ENCODE data around the gene GUSB.

DNA sequence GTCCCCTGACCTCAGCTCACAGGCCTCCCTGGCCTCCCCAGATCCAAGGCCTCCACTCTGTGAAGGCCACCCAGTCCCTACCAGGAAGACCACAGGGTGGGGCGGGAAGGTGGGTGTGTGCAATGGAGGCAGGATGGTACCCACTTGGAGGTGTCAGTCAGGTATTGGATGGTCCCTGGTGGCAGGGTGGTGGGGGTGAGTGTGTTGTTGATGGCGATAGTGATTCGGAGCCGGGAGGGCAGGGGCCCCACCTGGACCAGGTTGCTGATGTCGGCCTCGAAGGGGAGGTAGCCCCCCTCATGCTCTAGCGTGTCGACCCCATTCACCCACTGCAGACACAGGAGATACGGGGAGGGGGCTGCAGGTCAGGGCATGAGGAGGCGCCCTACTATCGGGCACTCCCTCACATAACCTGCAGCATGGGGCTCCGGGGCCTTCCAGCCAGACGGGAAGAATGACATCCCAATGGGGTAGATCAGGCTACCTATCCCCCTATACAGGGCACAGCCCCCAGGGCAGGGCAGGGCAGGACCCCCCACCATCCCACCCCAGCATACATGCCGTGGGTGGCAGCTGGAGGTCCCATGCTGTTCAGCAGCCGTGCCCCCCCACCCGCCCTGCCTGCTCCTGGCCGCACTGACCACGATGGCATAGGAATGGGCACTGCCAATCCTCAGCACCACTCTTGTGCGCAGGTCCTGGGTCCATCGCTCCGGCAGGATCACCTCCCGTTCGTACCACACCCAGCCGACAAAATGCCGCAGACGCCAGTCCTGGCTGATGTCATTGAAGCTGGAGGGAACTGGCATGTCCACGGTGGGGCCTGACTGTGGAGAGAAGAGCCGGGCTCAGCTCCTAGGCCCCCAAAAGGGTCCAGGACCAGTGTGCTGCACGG, 2.2 kb downstream of the GUSB start:
- TF ChIP-seq BMI1 (IDR thresholded peaks at IDR 0.05; ENCODE audit: borderline replicate concordance): no peak
- TF ChIP-seq BHLHE40 (IDR thresholded peaks at IDR 0.05; ENCODE audit: borderline replicate concordance in 1 of 2, low read depth in 2 of 2, low read length in 1 of 2): no peak
- TF ChIP-seq, protein P1, sequence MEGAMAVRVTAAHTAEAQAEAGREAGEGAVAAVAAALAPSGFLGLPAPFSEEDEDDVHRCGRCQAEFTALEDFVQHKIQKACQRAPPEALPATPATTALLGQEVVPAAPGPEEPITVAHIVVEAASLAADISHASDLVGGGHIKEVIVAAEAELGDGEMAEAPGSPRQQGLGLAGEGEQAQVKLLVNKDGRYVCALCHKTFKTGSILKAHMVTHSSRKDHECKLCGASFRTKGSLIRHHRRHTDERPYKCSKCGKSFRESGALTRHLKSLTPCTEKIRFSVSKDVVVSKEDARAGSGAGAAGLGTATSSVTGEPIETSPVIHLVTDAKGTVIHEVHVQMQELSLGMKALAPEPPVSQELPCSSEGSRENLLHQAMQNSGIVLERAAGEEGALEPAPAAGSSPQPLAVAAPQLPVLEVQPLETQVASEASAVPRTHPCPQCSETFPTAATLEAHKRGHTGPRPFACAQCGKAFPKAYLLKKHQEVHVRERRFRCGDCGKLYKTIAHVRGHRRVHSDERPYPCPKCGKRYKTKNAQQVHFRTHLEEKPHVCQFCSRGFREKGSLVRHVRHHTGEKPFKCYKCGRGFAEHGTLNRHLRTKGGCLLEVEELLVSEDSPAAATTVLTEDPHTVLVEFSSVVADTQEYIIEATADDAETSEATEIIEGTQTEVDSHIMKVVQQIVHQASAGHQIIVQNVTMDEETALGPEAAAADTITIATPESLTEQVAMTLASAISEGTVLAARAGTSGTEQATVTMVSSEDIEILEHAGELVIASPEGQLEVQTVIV (IDR thresholded peaks at IDR 0.05; ENCODE audit: borderline replicate concordance, partially characterized antibody): no peak
- TF ChIP-seq POLR2AphosphoS5 (IDR thresholded peaks at IDR 0.05; ENCODE audit: low read length): no peak
- no peak for TF ChIP-seq SIN3A (IDR thresholded peaks at IDR 0.05; ENCODE audit: low read depth, low read length)
- no peak for TF ChIP-seq CBX3 (IDR thresholded peaks at IDR 0.05; ENCODE audit: borderline replicate concordance, low read depth)
- TF ChIP-seq JUND (IDR thresholded peaks at IDR 0.05; ENCODE audit: low read depth, low read length): no peak
- TF ChIP-seq ESRRA (IDR thresholded peaks at IDR 0.05; ENCODE audit: low read length): no peak
- no peak for TF ChIP-seq CTCF (IDR thresholded peaks at IDR 0.05 in 2 of 3, conservative IDR thresholded peaks at IDR 0.05 in 1 of 3; ENCODE audit: control insufficient read depth in 2 of 3, extremely low read depth in 1 of 3, insufficient read depth in 1 of 3, low read depth in 3 of 3, low read length in 3 of 3)
- no peak for TF ChIP-seq POLR2A (IDR thresholded peaks at IDR 0.05; ENCODE audit: low read depth, low read length)

All from GM12878 (cell line).